Adrenal gland (tissue), 5 donors: ENCODE data around the gene GDPGP1.

Experiments
- CTCF ChIP-seq, 6 experiments: fragments of 450-650 bp in 4 of 6; fragments of 200-600 bp in 2 of 6; sonication (generic) in 1 of 6; IDR thresholded peaks; 1 replicate in 5 of 6; 2 replicates in 1 of 6; pipeline versions ENCODE4 v1.5.1 to v1.8.0; 2016 to 2021; ENCODE audit warnings: antibody characterized with exemption in 6 of 6, mild to moderate bottlenecking in 2 of 6, moderate library complexity in 1 of 6
- POLR2A ChIP-seq, 2 donors: fragments of 450-650 bp; IDR thresholded peaks; one replicate each; pipeline ENCODE4 v1.6.1; 2017; ENCODE audit warnings: antibody characterized with exemption in 2 of 2, mild to moderate bottlenecking in 2 of 2, moderate library complexity in 1 of 2
- donor health status: DM: no; HTN: no; CAD: no.

GRCh38 chr15:90294159-90294558 is 60.1 kb downstream of the GDPGP1 start:
- TF ChIP-seq CTCF (IDR thresholded peaks at IDR 0.05) (no peak), POLR2A (IDR thresholded peaks at IDR 0.05) (no peak)
